HG02571 (cell line): ENCODE data around the gene C4orf50.

Experiments used
- ATAC-seq: cut with Tn5 transposase; IDR thresholded peaks from one replicate; pipeline ENCODE4 v1.9.1; 2021; ENCODE audit warnings: mild to moderate bottlenecking, moderate library complexity; ENCODE audit not compliant: unreplicated experiment

The C4orf50 gene

DNA sequence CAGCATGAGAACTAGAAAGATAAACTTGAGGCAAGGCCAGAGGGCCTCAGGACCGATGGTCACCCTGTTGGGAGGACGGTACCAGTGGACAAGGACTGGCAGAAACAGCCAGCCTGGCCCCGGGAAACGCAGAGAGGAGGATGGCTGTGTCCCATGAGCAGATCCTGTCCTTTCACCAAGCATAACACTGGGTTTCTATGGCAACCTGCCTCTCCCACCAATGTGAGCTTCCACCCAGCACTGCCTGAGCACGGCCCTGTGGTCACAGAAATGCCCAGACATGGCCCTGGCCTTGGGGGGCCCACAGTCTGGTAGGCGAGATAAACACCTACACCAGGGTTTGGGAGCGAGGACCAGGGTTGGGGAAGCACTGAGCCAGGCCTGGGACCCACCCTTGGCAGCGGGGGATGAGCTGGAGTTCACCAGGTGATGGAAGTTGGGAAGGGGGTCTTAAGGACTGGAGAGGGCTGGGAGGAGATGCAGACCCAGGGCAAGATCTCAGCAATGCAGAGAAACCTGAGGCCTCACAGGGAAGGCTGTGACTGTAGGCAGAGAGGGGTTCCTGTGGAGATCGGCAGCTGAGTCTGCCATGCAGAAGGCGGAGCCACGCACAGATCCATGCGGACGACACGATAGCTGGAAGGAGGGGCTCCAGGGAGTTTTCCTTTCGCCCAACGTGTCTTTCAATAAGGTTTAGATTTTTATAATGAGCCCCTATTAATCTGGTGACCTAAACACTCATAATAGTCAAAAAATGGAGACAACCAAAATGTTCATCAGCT lies 92.6 kb downstream of the C4orf50 start:
- no peak for ATAC-seq

DNA sequence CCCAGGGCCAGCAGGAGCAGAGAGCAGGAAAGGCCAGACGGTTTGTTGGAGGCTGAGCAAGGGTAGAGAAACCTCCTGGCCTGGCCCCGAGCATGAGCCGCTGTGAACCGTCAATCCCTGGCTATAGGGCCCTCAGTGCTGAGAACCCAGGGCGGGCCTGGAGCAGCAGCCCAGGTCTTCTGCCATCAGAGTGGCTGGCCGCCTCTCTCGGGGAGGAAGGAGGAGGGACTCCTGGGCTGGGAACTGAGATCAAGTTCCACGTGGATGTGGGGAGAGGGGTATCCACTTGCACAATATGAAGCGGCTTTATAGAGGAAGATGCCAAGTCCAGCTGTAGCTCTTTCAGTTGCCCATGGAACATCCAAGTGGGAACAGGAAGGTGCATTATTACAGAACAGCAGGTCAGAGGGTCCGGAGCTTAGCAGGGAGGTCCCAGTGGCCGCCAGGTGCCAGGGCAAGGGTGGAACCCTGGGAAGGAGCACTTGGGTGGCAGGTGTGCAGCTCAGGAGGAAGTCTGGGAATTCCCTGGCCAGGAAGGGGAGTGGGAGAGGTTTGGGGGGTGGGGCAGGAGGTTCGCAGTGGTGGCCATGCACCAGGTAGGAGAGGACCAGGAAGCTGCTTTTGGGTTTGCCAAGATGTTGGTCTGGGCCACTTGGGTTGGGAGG lies 93.6 kb downstream of the C4orf50 start:
- no peak for ATAC-seq

- ATAC-seq: no peak
Measured at GRCh38 chr4:5923376-5923775, 94.9 kb downstream of the C4orf50 start.

DNA sequence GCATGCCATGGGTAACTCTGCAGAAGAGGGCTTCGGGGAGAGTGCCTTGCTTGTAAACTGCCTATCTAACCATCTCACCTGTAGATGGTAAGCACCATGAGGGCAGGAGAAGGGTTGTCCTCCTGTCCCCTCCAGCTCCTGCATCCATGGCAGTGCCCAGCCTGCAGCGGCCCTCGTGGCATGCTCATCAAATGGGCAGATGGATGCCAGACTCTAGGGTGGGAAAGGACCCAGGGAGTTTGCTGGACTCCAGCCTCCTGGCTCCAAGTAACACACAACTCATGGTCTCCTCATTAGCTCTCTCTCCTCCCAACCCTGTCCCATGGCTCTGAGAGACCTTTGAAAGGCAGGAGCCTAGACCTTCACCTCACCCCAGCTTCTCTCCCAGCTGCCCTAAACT lies 95.7 kb downstream of the C4orf50 start:
- no peak for ATAC-seq

GRCh38 chr4:5921981-5922380 lies 96.2 kb downstream of the C4orf50 start:
- no peak for ATAC-seq

DNA sequence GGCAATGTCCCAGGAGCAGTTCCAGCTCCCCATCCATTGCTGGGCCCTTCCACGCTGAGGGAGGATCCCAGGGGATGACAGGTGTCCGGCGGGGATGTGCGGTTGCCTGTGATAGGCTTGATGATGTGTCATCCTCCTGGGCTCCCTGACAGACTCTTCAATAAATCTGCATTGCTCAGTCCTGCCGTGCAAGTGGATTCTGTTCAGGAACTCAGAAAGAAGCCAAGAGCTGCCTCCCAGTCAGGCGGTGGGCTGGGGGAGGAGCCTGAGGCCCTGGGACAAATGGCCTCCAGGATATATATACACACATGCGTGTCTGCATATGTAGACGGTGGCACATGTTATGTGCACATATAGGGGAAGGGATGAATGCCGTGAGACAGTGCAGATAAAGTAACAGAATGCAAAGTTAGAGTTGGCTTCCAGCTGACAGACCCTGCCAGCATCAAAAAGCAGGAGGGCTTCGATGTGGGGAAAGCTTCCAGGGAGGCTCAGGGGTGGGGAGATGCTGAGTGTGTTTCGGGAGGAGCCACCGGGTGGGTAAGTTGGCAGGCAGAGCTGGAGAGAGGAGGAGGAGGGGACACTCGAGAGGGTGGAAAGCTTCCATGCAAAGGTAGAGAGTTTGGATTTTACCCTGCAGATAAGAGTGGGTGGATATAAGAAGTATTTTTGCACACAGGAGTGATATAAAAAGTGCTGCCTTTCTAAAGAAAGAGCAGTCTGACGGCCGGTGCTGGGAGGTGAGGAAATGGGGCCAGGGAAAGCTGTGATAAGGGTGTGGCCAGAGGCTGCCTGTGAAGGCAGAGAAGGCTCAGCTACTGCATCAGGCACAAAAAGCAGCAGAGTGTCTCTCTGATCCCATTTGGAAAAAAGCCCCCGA lies 96.9 kb downstream of the C4orf50 start:
- no peak for ATAC-seq

DNA sequence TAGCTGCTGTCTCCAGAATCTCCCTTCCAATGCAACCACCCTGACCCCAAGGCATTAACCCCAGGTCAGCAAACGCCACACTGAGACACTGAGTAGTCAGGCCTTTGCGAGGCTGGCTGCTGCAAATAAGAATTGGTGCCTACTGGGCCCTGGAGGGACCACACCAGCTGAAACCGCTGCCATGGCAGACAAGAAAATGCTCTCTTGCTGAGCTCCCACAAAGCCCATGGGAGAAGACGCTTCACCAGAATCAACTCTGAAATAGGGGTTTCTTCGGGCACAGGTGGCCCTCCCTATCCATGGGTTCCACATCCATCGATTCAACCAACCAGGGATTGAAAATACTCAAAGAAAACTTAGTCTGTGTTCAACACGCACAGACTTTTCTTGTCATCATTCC lies 98.7 kb downstream of the C4orf50 start:
- ATAC-seq: no peak

DNA sequence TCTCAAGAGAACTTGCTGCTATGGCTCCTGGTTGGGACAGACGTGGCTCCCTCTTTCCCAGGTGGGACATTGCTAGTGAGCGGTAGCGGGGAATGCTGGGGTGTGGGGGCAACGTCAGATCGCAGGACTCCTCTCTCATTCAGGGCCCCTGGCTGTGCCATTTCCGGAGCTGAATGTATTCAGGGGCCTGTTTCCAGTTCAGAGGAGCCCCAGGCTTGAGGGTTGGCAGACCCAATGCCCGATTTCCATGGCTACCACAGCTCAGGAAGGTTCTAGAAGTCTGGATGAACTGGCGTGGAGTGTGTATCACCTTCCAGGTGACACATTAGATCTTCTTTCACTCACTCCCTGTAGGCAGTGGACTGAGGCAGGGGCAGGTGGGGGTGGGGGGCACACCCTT lies 99.2 kb downstream of the C4orf50 start:
- no peak for ATAC-seq

DNA sequence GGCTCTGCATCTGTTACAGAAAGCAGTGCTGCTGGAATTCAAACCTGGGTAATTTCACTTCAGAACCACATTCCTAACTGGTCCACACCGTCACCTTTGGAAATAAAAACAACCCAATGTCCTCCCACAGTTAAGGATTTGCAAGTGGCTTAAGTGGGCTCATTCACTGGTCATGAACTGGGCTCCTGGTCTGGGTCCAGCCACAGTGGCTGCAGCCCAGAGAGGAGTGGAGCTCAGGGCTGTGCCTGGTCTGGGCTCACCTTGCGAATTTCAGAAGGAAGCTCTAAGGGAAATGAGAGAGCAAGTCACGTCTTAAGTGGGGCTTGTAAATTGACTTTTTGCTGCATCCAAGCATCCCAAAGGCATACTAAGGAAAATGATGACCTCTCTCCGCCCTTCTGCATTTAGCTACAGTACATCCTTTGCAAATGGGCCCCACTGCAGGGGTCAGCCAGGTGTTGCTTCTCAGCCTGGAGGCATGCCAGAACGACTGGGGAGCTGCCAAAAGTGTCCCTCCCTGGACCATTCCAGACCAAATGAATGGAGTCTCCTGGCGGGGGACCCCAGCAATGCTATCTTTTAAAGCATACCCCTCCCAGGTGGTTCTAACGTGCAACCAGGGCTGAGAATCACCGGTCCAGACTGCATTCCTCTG lies 99.8 kb downstream of the C4orf50 start:
- no peak for ATAC-seq

- ATAC-seq: no peak
Measured at GRCh38 chr4:5917672-5918071, 100.6 kb downstream of the C4orf50 start.

DNA sequence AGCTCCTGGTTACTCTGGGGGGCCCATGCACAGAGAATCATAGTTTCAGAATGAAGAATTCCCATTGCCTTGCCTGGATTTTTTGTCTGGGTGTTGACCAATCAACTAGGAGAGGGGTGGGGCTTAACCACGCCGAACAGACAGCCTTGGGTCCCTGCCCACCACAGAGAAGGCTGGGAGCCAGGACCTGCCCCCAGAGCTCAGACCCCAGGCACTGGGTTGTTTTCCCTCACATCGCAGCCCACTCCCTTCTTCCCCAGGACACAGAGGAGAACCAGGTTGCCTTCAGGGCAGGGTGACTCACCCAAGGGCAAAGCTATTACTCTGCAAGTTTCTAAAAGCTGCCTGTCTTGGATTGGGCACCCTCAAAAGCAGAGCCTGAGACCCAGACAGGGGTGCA lies 102.0 kb downstream of the C4orf50 start:
- no peak for ATAC-seq

DNA sequence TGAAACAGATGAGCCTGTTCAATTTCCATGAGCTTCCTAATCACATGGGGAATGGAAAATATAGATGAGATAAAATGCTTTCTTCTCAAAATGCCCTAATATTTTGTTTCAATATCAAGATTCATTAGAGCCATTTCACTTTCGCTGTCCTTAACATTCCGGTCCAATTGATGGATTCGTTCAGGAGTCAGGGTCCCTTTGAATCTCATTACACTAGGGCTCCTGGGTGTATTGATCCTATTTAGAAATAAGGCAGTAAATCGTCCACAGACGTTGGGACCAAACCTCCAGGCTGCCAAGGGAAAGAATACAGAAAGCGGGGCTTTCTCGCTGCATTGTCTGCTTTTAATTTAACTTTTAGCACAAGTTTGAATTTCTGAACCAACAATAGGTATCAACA lies 104.8 kb downstream of the C4orf50 start:
- ATAC-seq: no peak

GRCh38 chr4:5912614-5913019 lies 105.6 kb downstream of the C4orf50 start:
- no peak for ATAC-seq

- no peak for ATAC-seq
Measured at GRCh38 chr4:5908876-5909427, 109.3 kb downstream of the C4orf50 start.

- no peak for ATAC-seq
Measured at GRCh38 chr4:5906191-5906590, 112.0 kb downstream of the C4orf50 start.

DNA sequence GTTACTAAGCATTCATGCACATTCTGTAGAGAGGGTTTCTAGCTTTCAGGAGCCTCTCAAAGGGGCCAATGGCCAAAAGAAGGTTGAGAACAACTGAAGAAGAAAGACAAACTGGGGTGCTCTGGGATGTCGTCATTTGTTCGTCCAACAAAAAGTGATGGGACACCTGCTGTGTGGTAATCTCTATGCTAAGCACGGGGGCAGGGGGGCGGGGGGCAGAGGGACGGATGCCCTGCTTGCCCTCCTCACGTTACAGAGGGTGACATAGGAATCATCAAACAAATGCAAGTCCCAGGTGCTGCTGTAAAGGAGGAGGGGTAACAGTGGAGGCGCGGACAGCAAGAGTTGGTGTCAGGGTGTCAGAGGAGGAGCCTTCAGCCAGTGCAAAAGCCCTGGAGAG lies 112.5 kb downstream of the C4orf50 start:
- ATAC-seq: no peak

- no peak for ATAC-seq
Measured at GRCh38 chr4:5900844-5901243, 117.4 kb downstream of the C4orf50 start.

DNA sequence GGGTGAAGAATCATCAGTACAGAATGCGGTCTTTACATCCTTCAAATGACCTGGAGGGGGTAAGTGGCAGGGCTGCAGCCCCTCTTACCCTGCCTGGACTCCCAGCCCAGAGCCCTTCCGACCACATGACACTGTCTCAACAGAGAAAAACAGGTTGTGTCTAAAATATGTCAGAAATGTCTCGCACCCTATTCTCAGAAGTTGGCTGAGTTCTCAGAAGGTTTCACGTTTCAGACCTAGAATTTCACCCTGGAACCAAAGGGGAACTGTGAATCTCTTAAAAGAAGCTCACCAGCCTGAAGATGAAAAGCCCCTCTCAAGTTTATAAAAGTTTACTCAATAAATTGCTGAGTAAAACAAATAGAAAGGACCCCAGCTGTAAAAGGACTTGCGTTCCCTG lies 118.3 kb downstream of the C4orf50 start:
- ATAC-seq: no peak

GRCh38 chr4:5899396-5899795 lies 118.8 kb downstream of the C4orf50 start:
- no peak for ATAC-seq

DNA sequence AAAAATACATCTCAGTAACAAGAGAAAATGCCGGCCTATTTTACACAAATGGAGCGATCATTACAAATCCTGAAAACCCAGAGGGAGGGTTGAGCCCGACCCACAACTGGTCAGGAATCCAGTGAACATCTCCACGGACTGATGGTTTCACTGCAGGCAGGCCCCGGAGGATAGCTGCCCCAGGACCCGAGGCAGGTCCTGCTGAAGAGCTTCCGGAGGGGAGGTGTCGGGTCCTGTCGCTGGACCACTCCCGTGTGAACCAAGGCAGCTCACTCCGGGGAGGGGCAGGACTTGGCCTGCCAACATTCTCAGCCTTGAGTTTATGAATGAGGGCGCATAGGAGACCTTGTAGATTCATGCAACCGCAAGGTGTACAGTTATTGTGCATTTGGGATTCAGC lies 120.6 kb downstream of the C4orf50 start:
- no peak for ATAC-seq

DNA sequence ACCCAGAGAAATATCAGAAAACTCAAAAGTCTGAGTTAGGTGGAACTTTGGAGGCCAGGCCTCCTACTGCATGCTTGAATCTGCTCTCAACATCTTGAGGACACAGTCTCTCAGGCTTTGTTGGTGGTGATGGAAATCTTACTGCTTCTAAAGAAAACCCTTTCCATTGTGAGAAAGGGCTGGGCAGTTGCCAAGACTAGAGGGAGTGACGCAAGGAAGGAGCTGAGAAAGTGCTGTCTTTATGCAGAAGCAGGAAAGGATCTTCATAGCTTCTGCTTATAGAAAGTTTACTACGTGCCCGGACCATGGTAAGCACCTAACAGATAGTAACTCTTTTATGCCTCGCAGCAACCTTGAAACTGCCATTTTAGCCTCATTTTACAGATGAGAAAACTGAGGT lies 122.9 kb downstream of the C4orf50 start:
- ATAC-seq: no peak
